GM23338 (cell line): ENCODE measurements around the gene GNRH2. TPM values are rescaled to one million over a fixed set of nuclear protein-coding genes. Genes with fewer than 3 reads are reported as not detected.
"Not testable (repeated sequence)": the region's sequence is repeated elsewhere in the genome, so short reads cannot be mapped to it uniquely, and the experiment has no call there.

Source experiments
- ATAC-seq: fragments of 200-7000 bp; cut with Tn5 transposase; 3 replicates; pipeline ENCODE4 v1.9.1; 2020
- DNase-seq: peaks from one replicate; pipeline ENCODE4 v3.0.0-alpha.2; 2015; ENCODE audit warnings: low spot score
- H2AFZ ChIP-seq: fragments of 200-600 bp; sonication (generic); 2 replicates; pipeline ENCODE4 v1.8.0; 2016; ENCODE audit warnings: antibody characterized with exemption, mild to moderate bottlenecking, moderate library complexity
- H3F3A ChIP-seq: fragments of 200-600 bp; sonication (generic); replicated peaks from 2 replicates; pipeline ENCODE4 v1.8.0; 2017; ENCODE audit warnings: antibody characterized with exemption, mixed run types, low read depth
- H3K27ac ChIP-seq: fragments of 200-600 bp; sonication (generic); 2 replicates; pipeline ENCODE4 v1.6.1; 2016; ENCODE audit warnings: low read depth
- H3K27me3 ChIP-seq: fragments of 200-600 bp; sonication (generic); 2 replicates; pipeline ENCODE4 v1.8.0; 2016; ENCODE audit warnings: mild to moderate bottlenecking, mixed run types, moderate library complexity; ENCODE audit not compliant: insufficient read depth
- H3K36me3 ChIP-seq: fragments of 200-600 bp; sonication (generic); 2 replicates; pipeline ENCODE4 v1.8.0; 2016; ENCODE audit warnings: mild to moderate bottlenecking; ENCODE audit not compliant: insufficient read depth
- H3K4me1 ChIP-seq: fragments of 200-600 bp; sonication (generic); 2 replicates; pipeline ENCODE4 v1.8.0; 2016; ENCODE audit warnings: mild to moderate bottlenecking, moderate library complexity; ENCODE audit not compliant: insufficient read depth
- H3K4me2 ChIP-seq: fragments of 200-600 bp; sonication (generic); 2 replicates; pipeline ENCODE4 v1.7.1; 2017; ENCODE audit warnings: mixed run types
- H3K4me3 ChIP-seq: fragments of 200-600 bp; sonication (generic); 2 replicates; pipeline ENCODE4 v1.6.1; 2016; ENCODE audit warnings: mixed run types
- H3K79me2 ChIP-seq: fragments of 200-600 bp; sonication (generic); replicated peaks from 2 replicates; pipeline ENCODE4 v1.8.0; 2017; ENCODE audit warnings: mild to moderate bottlenecking; ENCODE audit not compliant: insufficient read depth
- H3K9me2 ChIP-seq: fragments of 200-600 bp; sonication (generic); 2 replicates; pipeline ENCODE4 v1.8.0; 2017; ENCODE audit not compliant: insufficient read depth
- H4K20me1 ChIP-seq: fragments of 200-600 bp; sonication (generic); replicated peaks from 2 replicates; pipeline ENCODE4 v1.8.0; 2017; ENCODE audit warnings: mild to moderate bottlenecking; ENCODE audit not compliant: insufficient read depth
- H3K27ac Mint-ChIP-seq: 2 replicates; pipeline ENCODE4 v1.8.0; 2020; ENCODE audit warnings: inconsistent platforms, mild to moderate bottlenecking, moderate library complexity, mixed read lengths
- H3K27me3 Mint-ChIP-seq: 3 replicates; pipeline ENCODE4 v1.8.0; 2022; ENCODE audit warnings: low read depth, mild to moderate bottlenecking, moderate library complexity, mixed read lengths, inconsistent platforms; ENCODE audit not compliant: insufficient read depth, poor library complexity
- H3K36me3 Mint-ChIP-seq: 3 replicates; pipeline ENCODE4 v1.8.0; 2021; ENCODE audit warnings: low read depth, mild to moderate bottlenecking, inconsistent platforms, moderate library complexity, mixed read lengths
- H3K4me1 Mint-ChIP-seq: 3 replicates; pipeline ENCODE4 v1.8.0; 2020; ENCODE audit warnings: mild to moderate bottlenecking, inconsistent platforms, mixed read lengths
- H3K4me3 Mint-ChIP-seq: 3 replicates; pipeline ENCODE4 v1.8.0; 2021; ENCODE audit warnings: moderate library complexity, mild to moderate bottlenecking, inconsistent platforms, mixed read lengths
- H3K9me3 Mint-ChIP-seq: 3 replicates; pipeline ENCODE4 v1.8.0; 2020; ENCODE audit warnings: moderate library complexity, mild to moderate bottlenecking, inconsistent platforms, mixed read lengths
- EZH2 ChIP-seq: fragments of 200-600 bp; sonication (generic); IDR thresholded peaks from one replicate; pipeline ENCODE4 v1.8.0; 2017; ENCODE audit warnings: antibody characterized with exemption, mild to moderate bottlenecking, low read depth; ENCODE audit not compliant: unreplicated experiment
- EZH2phosphoT487 ChIP-seq: fragments of 200-600 bp; sonication (generic); IDR thresholded peaks from one replicate; pipeline ENCODE4 v1.8.1; 2018; ENCODE audit warnings: antibody characterized with exemption; ENCODE audit not compliant: unreplicated experiment
- JUNB ChIP-seq: IDR thresholded peaks from one replicate; pipeline ENCODE4 v1.6.1; 2016; ENCODE audit warnings: antibody characterized with exemption; ENCODE audit not compliant: unreplicated experiment
- NANOG ChIP-seq: IDR thresholded peaks from 2 replicates; pipeline ENCODE4 v1.6.1; 2016; ENCODE audit warnings: antibody characterized with exemption, borderline replicate concordance
- STAT1 ChIP-seq: IDR thresholded peaks from one replicate; pipeline ENCODE4 v1.6.1; 2016; ENCODE audit warnings: antibody characterized with exemption; ENCODE audit not compliant: unreplicated experiment
- ZNF114 ChIP-seq: fragments of 250-450 bp; sonication (Bioruptor Pico); IDR thresholded peaks from 2 replicates; pipeline ENCODE4 v1.5.0; 2020; ENCODE audit warnings: mild to moderate bottlenecking, moderate library complexity
- ZNF331 ChIP-seq: fragments of 250-450 bp; sonication (Bioruptor Pico); IDR thresholded peaks from 2 replicates; pipeline ENCODE4 v1.5.0; 2020; ENCODE audit warnings: low read depth, mild to moderate bottlenecking, moderate library complexity
- ZNF462 ChIP-seq: fragments of 250-450 bp; sonication (Bioruptor Pico); IDR thresholded peaks from 2 replicates; pipeline ENCODE4 v1.5.0; 2020; ENCODE audit warnings: mild to moderate bottlenecking, moderate library complexity
- polyA plus RNA-seq: library from polyadenylated mRNA; unstranded; fragments of >200 nt; fragmentation: Nextera tagmentation; extraction: Ambion mirVana; gene quantifications from 2 replicates; pipeline ENCODE4 v1.2.1, GENCODE V29; 2016
- total RNA-seq: library from RNA; depleted of rRNA; stranded (reverse); fragments of >200 nt; shearing (Covaris generic); gene quantifications from 2 replicates; pipeline ENCODE4 v1.2.3, GENCODE V29; 2014
- TF ChIP-seq, protein P1 (sequence below), 2 experiments: fragments of 200-600 bp in 1 of 2; sonication (generic) in 1 of 2; conservative IDR thresholded peaks; 2 replicates each; pipeline versions ENCODE4 v1.5.1 to v1.6.1; 2016 to 2017; ENCODE audit warnings: antibody characterized with exemption in 2 of 2, low read depth in 2 of 2, mild to moderate bottlenecking in 2 of 2, moderate library complexity in 1 of 2

The GNRH2 gene
- total and polyA plus RNA-seq, 2 experiments from 2014 or later, result not detected

DNA sequence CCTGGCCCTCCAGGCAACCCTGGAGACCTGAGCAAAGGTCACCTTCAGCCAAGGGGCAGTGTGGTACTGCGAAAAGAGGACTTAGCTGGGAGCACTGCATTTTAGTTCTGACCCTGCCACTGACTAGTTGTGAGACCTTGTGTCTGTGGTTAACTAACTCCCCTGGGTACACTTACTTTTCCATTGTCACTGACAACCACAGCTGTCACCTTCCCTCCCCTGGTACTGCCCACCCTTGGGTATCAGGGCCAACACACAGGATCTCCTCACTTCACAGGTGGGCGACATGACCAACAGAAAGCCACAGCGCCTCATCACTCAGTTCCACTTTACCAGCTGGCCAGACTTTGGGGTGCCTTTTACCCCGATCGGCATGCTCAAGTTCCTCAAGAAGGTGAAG is 21.6 kb upstream of the GNRH2 start (continued):
- TF ChIP-seq STAT1 (no peak), ZNF114 (CRISPR knock-in tag) (no peak), EZH2 (no peak), NANOG (no peak), EZH2phosphoT487 (no peak)

- not testable (repeated sequence) for H3K27me3 ChIP-seq, H3K4me1 Mint-ChIP-seq, H3K4me2 ChIP-seq, H3K27me3 Mint-ChIP-seq, H3K4me1 ChIP-seq, H3K4me3 ChIP-seq, H3F3A ChIP-seq, H3K79me2 ChIP-seq, DNase-seq, H3K9me2 ChIP-seq, H2AFZ ChIP-seq, H3K27ac ChIP-seq, H3K27ac Mint-ChIP-seq, H4K20me1 ChIP-seq, H3K4me3 Mint-ChIP-seq, ATAC-seq
- H3K36me3 ChIP-seq, result peaks cover 17% of the 10 kb centered on the region
- peaks cover 12% of the 10 kb centered on the region for H3K9me3 Mint-ChIP-seq
- peaks cover 69% of the 10 kb centered on the region for H3K36me3 Mint-ChIP-seq
These were observed 20.6 kb upstream of the GNRH2 start for GRCh38 chr20:3022559-3023490.

DNA sequence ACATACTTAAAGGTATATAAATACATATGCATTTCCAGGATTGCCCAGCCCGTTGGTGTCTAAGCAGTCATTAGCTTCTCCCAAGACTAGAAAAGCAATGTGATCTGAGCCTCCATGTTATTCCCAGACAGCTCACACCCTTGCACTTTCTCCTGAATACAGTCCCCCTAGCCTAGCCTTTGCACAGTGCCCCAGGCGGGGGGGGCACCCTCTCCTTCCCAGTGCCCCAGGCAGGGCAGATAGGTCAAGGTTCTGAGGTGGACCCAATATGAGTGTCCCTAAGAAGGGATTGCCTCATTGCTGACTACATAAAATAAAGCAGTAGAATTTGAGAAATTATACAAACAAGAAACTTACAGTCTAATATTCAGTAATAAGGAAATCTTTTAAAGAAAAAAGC is 15.4 kb upstream of the GNRH2 start:
- no peaks in the 10 kb centered on the region for H3K27me3 Mint-ChIP-seq
- H3K27ac Mint-ChIP-seq, result no peak overlapping the region
- ATAC-seq (no peak), DNase-seq (no peak)
- no peaks in the 10 kb centered on the region for H3F3A ChIP-seq
- H3K4me2 ChIP-seq, result no peak overlapping the region
- no peaks in the 10 kb centered on the region; the same call in 1 of the 2 replicates for H4K20me1 ChIP-seq
- peaks cover 40% of the 10 kb centered on the region for H3K36me3 Mint-ChIP-seq
- TF ChIP-seq JUNB, result no peak
- TF ChIP-seq ZNF462, result no peak
- no peak for TF ChIP-seq NANOG
- TF ChIP-seq EZH2, result no peak
- TF ChIP-seq, protein P1, sequence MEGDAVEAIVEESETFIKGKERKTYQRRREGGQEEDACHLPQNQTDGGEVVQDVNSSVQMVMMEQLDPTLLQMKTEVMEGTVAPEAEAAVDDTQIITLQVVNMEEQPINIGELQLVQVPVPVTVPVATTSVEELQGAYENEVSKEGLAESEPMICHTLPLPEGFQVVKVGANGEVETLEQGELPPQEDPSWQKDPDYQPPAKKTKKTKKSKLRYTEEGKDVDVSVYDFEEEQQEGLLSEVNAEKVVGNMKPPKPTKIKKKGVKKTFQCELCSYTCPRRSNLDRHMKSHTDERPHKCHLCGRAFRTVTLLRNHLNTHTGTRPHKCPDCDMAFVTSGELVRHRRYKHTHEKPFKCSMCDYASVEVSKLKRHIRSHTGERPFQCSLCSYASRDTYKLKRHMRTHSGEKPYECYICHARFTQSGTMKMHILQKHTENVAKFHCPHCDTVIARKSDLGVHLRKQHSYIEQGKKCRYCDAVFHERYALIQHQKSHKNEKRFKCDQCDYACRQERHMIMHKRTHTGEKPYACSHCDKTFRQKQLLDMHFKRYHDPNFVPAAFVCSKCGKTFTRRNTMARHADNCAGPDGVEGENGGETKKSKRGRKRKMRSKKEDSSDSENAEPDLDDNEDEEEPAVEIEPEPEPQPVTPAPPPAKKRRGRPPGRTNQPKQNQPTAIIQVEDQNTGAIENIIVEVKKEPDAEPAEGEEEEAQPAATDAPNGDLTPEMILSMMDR (conservative IDR thresholded peaks at IDR 0.05; ENCODE audit: low read depth in 2 of 2), result no peak
- TF ChIP-seq ZNF331 (CRISPR knock-in tag), result no peak
- no peak overlapping the region for H3K4me3 Mint-ChIP-seq
- H3K79me2 ChIP-seq, result no peaks in the 10 kb centered on the region
- H2AFZ ChIP-seq, result no peak overlapping the region
- peaks cover 16% of the 10 kb centered on the region for H3K36me3 ChIP-seq
- no peaks in the 10 kb centered on the region for H3K4me1 ChIP-seq
- H3K27ac ChIP-seq, result no peak overlapping the region; the same call in 1 of the 2 replicates
- H3K27me3 ChIP-seq, result no peaks in the 10 kb centered on the region
- H3K4me1 Mint-ChIP-seq, result no peaks in the 10 kb centered on the region
- H3K4me3 ChIP-seq, result no peak overlapping the region
- H3K9me3 Mint-ChIP-seq, result no peaks in the 10 kb centered on the region
- H3K9me2 ChIP-seq, result no peaks in the 10 kb centered on the region
